ENCODE results near the gene NDUFS5.

DNA sequence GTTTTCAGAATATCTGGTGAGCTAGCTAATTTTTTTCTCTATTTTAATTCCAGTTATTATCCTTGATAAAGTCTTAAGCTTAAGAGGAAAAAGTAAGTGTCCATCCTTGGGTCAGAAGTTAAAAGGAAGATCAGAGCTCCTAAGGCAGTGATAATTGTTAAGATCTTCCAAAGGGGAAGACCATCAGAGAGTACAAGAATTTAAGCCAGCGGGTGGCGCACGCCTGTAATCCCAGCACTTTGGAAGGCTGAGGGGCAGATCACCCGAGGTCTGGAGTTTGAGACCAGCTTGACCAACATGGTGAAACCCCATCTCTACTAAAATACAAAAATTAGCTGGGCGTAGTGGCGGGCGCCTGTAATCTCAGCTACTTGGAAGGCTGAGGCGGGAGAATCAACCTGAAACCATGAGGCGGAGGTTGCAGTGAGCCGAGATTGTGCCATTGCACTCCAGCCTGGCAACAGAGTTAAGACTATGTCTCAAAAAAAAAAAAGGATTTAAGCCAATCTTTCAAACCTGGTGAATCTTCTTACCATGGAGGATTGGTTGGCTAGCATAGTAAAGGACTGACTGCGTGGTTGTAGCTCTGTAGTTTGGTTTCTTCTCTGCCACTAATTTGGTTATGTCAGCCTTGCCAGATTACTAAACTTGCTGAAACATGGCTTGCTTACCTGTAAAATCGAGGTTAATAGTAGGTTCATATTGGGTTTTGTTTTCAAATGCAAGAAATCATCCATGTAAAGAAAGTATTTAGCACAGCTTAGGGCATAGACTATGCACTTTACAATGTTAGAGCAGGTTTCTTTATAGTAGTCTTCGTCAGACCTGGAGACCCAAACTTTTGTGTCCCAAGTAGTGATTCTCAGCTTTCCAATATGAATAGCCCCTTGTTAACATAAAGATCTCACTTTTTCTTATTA lies 19.2 kb upstream of the NDUFS5 start:
- no peak for TF ChIP-seq CTCF (IDR thresholded peaks at IDR 0.05)
- no peak for TF ChIP-seq EZH2 (IDR thresholded peaks at IDR 0.05)
